Upper lobe of left lung (tissue), 6 donors: ENCODE measurements around the gene PRKAR1A. TPM values are rescaled to one million over a fixed set of nuclear protein-coding genes. Genes with fewer than 3 reads are reported as not detected.
A peak's percentile ranks its signal among the peaks of the same experiment; 100 is the strongest.

Experiments used
- ATAC-seq, 2 donors: fragments of 200-7000 bp; cut with Tn5 transposase; one replicate each; pipeline ENCODE4 v1.9.1; 2022; ENCODE audit warnings: mild to moderate bottlenecking in 2 of 2, moderate library complexity in 2 of 2; ENCODE audit not compliant: low FRiP score in 2 of 2
- DNase-seq, 2 donors: peaks; one replicate each; pipeline ENCODE4 v3.0.0-alpha.2; 2019 to 2020
- H3K27ac ChIP-seq, 4 donors: fragments of 200-600 bp; sonication (generic); one replicate each; pipeline ENCODE4 v1.5.1; 2016 to 2019
- H3K27me3 ChIP-seq, 4 donors: fragments of 200-600 bp; sonication (generic); one replicate each; pipeline ENCODE4 v1.5.1; 2017 to 2019
- H3K36me3 ChIP-seq, 4 donors: fragments of 200-600 bp; sonication (generic); one replicate each; pipeline ENCODE4 v1.5.1; 2016 to 2019
- H3K4me1 ChIP-seq, 4 donors: fragments of 200-600 bp; sonication (generic); one replicate each; pipeline ENCODE4 v1.5.1; 2018 to 2019
- H3K4me3 ChIP-seq, 4 donors: fragments of 200-600 bp; sonication (generic); one replicate each; pipeline ENCODE4 v1.5.1; 2017 to 2019; ENCODE audit warnings: mild to moderate bottlenecking in 2 of 4, moderate library complexity in 1 of 4
- H3K9me3 ChIP-seq, 4 donors: fragments of 200-600 bp; sonication (generic); one replicate each; pipeline ENCODE4 v1.5.1; 2018 to 2019
- EP300 ChIP-seq, 4 donors: sonication (generic); formaldehyde crosslinking; IDR thresholded peaks; one replicate each; pipeline ENCODE4 v1.5.1; 2017; ENCODE audit warnings: antibody characterized with exemption in 4 of 4, control low read depth in 2 of 4
- POLR2A ChIP-seq, 4 donors: fragments of 450-650 bp; IDR thresholded peaks; one replicate each; pipeline ENCODE4 v1.5.1; 2016 to 2017; ENCODE audit warnings: antibody characterized with exemption in 4 of 4, mild to moderate bottlenecking in 2 of 4
- POLR2AphosphoS5 ChIP-seq, 2 donors: sonication (generic); formaldehyde crosslinking; IDR thresholded peaks; one replicate each; pipeline ENCODE4 v1.5.1; 2017; ENCODE audit warnings: antibody characterized with exemption in 2 of 2
- WGBS, 2 donors: methylation state at CpG; one replicate each; pipeline ENCODE4 v1.1.5; 2017 to 2018; 5-methylcytosine and 5-hydroxymethylcytosine counted together
- total RNA-seq, 6 donors: library from RNA; depleted of rRNA in 4 of 6; stranded (reverse); fragments of >200 nt in 4 of 6; gene quantifications; one replicate each; pipeline versions ENCODE4 v1.1.0 to v1.2.1, GENCODE V29; 2016 to 2021
- TF ChIP-seq, protein P1 (sequence below), 6 experiments: fragments of 450-650 bp in 4 of 6; fragments of 200-600 bp in 2 of 6; sonication (generic) in 2 of 6; IDR thresholded peaks; one replicate each; pipeline ENCODE4 v1.5.1; 2016 to 2019; ENCODE audit warnings: antibody characterized with exemption in 6 of 6
- donor health status: DM: no; HTN: no; CAD: no; lungs with moderate emphysema.
- donor health status: DM: no; HTN: yes; CAD: no; lungs with severe emphysema.

The PRKAR1A gene
- total RNA-seq, 6 donors from 2014 or later: 161 to 490 (median 396) TPM

DNA sequence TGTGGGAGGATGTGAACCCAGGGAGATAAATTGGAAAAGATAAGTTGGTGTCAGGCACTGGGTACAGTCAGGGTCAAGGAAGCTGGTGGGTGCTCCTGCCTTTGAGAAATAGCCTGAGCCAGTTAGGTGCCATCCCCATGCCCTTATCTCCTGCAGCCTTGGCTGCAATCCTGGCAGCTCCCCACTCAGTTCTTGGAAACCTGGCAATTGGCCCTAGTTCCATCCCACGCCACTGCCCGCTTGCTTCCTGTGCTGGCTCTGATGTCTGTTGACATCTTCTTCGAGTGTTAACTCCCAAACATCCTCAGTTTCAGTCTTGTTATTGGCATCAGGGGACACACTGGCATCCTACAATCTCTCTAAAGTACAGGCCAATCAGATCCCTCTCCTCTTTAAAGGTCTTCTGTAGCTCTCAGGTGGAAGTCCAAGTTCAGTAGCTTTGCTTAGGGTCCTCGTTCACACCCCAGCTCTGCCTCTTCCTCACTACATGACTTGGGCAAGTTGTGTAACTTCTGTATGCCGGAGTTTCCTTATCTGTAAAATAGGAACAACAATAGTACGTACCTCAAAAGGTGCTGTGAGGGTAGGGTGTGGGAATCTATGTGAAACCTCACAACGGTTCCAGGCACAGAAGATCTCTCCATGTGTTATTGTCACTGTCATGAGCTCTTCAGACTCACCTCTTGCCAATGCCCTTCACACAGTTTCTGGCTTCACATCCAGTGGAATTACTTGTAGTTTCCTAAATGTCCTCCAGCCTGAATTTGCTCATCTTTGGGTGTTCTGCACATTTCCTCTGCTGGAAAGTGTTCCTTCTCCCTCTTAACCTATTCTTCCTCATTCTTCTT lies 13.5 kb upstream of the PRKAR1A start:
- DNase-seq (peak in 1 of 2 donors; percentile 52), ATAC-seq (peak; percentile 27 to 66)
- Histone ChIP-seq H3K4me1 (peaks cover 17 to 20% (median 18%) of the 10 kb centered on the region in 4 donors), H3K36me3 (no peaks in the 10 kb centered on the region), H3K4me3 (peak overlapping the region in 2 of 4 donors; percentile 1 to 7), H3K27me3 (no peaks in the 10 kb centered on the region), H3K27ac (peak overlapping the region; percentile 71 to 85 (median 82)), H3K9me3 (no peaks in the 10 kb centered on the region)
- TF ChIP-seq, protein P1, sequence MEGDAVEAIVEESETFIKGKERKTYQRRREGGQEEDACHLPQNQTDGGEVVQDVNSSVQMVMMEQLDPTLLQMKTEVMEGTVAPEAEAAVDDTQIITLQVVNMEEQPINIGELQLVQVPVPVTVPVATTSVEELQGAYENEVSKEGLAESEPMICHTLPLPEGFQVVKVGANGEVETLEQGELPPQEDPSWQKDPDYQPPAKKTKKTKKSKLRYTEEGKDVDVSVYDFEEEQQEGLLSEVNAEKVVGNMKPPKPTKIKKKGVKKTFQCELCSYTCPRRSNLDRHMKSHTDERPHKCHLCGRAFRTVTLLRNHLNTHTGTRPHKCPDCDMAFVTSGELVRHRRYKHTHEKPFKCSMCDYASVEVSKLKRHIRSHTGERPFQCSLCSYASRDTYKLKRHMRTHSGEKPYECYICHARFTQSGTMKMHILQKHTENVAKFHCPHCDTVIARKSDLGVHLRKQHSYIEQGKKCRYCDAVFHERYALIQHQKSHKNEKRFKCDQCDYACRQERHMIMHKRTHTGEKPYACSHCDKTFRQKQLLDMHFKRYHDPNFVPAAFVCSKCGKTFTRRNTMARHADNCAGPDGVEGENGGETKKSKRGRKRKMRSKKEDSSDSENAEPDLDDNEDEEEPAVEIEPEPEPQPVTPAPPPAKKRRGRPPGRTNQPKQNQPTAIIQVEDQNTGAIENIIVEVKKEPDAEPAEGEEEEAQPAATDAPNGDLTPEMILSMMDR (IDR thresholded peaks at IDR 0.05): no peak
- TF ChIP-seq POLR2AphosphoS5 (IDR thresholded peaks at IDR 0.05): peak in 1 of 2 donors; percentile 60
- WGBS, 2 donors: 15 to 36% methylated on average over 7 of the region's 7 CpGs

DNA sequence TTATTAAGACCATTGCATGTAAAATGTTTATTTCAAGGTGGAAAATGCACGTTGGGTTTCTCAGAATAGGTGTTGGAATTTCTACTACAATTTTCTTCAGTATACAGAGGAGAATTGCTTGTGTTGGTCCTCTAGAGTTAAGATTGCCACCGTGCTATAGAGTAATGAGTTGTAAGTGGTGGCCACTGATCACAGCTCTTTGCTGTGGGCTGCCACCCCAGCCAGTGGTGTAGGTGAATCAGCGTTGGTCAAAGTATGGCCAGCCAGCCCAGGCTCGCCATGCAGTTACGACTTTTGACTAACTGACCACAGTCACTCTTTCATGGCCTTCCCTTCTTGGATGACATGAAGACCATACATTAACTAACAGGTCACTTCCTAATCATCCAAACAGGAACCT lies 12.6 kb upstream of the PRKAR1A start:
- H3K4me1 ChIP-seq: peaks cover 14 to 20% (median 18%) of the 10 kb centered on the region in 4 donors
- H3K4me3 ChIP-seq: no peak overlapping the region
- H3K27me3 ChIP-seq: no peaks in the 10 kb centered on the region
- DNase-seq (no peak), ATAC-seq (no peak)
- WGBS, 2 donors: 94 to 100% methylated on average over 5 of the region's 5 CpGs
- H3K9me3 ChIP-seq: no peaks in the 10 kb centered on the region
- TF ChIP-seq POLR2AphosphoS5 (IDR thresholded peaks at IDR 0.05) (no peak), POLR2A (IDR thresholded peaks at IDR 0.05) (no peak), EP300 (IDR thresholded peaks at IDR 0.05) (no peak)
- TF ChIP-seq, protein P1 (IDR thresholded peaks at IDR 0.05): no peak
- peak overlapping the region in 1 of 4 donors; percentile 84 for H3K27ac ChIP-seq
- H3K36me3 ChIP-seq: no peaks in the 10 kb centered on the region

DNA sequence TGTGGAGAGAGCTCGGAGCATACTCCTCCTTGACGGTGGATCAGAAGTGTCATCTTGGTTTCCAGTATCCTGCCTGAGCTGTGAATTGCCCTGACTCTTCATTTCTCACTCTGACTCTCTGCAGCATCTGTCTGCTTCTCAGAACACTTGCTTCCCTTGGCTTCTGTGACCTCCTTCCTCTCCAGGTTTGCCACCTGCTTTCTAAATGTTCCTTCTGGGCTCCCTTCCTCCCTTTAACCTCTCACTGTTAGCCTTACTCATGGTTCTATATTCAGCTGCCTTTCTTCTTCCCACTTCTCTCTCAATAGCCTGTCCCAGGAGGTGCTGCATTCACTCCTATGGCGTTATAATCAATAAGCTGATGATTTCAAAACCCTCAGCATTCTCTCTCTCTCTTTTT lies 11.2 kb upstream of the PRKAR1A start:
- ATAC-seq (no peak), DNase-seq (no peak)
- no peaks in the 10 kb centered on the region for H3K36me3 ChIP-seq
- H3K9me3 ChIP-seq: no peaks in the 10 kb centered on the region
- H3K4me1 ChIP-seq: peaks cover 14 to 20% (median 19%) of the 10 kb centered on the region in 4 donors
- TF ChIP-seq, protein P1 (IDR thresholded peaks at IDR 0.05): no peak
- no peak for TF ChIP-seq POLR2AphosphoS5 (IDR thresholded peaks at IDR 0.05)
- no peak for TF ChIP-seq EP300 (IDR thresholded peaks at IDR 0.05)
- no peak for TF ChIP-seq POLR2A (IDR thresholded peaks at IDR 0.05)
- H3K27ac ChIP-seq: no peak overlapping the region
- H3K27me3 ChIP-seq: no peaks in the 10 kb centered on the region
- H3K4me3 ChIP-seq: no peak overlapping the region
- 62 to 63% methylated on average over 3 of the region's 3 CpGs for WGBS, 2 donors

DNA sequence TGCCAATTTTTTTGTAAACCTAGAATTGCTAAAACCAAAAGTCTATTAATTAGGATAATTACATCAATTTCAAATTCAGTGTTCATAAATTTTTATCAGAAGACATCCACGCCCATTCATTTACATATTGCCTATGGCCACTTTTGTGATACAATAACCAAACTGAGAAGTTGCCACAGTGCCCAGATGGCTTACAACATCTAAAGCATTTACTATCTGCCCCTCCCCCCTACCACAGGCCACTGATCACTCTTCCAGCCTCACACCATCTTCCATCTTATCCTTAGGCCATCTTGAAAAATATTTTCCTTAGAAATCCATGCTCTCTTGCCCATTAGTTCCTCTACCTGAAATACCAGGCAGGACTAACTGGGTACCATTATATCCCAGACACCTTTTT lies 6.3 kb upstream of the PRKAR1A start:
- 78 to 88% methylated on average over 1 of the region's 1 CpG for WGBS, 2 donors
- no peak for TF ChIP-seq EP300 (IDR thresholded peaks at IDR 0.05)
- no peak for TF ChIP-seq POLR2AphosphoS5 (IDR thresholded peaks at IDR 0.05)
- TF ChIP-seq POLR2A (IDR thresholded peaks at IDR 0.05): no peak
- TF ChIP-seq, protein P1 (IDR thresholded peaks at IDR 0.05): no peak
- Histone ChIP-seq H3K27ac (no peak overlapping the region), H3K4me1 (peaks cover 17 to 23% (median 21%) of the 10 kb centered on the region in 4 donors), H3K36me3 (no peaks in the 10 kb centered on the region), H3K4me3 (no peak overlapping the region), H3K27me3 (no peaks in the 10 kb centered on the region), H3K9me3 (no peaks in the 10 kb centered on the region)
- ATAC-seq (no peak), DNase-seq (no peak)
